Ascending aorta (tissue), 2 donors: Measurements from ENCODE around the gene VEZF1. TPM values are rescaled to one million over a fixed set of nuclear protein-coding genes. Genes with fewer than 3 reads are reported as not detected.

ENCODE experiments used
- DNase-seq, 2 donors: peaks; one replicate each; pipeline ENCODE4 v3.0.0-alpha.2; 2019; ENCODE audit warnings: low spot score in 2 of 2
- H3K27ac ChIP-seq, 2 donors: fragments of 200-600 bp; sonication (generic); one replicate each; pipeline ENCODE4 v1.5.1; 2016 to 2017; ENCODE audit warnings: mild to moderate bottlenecking in 1 of 2
- H3K27me3 ChIP-seq: fragments of 200-600 bp; sonication (generic); one replicate; pipeline ENCODE4 v1.5.1; 2017
- H3K36me3 ChIP-seq, 2 donors: fragments of 200-600 bp; sonication (generic); one replicate each; pipeline ENCODE4 v1.5.1; 2016
- H3K4me1 ChIP-seq, 2 donors: fragments of 200-600 bp; sonication (generic); one replicate each; pipeline ENCODE4 v1.5.1; 2016 to 2017; ENCODE audit warnings: mild to moderate bottlenecking in 1 of 2
- H3K4me3 ChIP-seq, 2 donors: fragments of 200-600 bp; sonication (generic); one replicate each; pipeline ENCODE4 v1.5.1; 2016 to 2017; ENCODE audit warnings: mild to moderate bottlenecking in 1 of 2
- H3K9me3 ChIP-seq, 2 donors: fragments of 200-600 bp; sonication (generic); one replicate each; pipeline ENCODE4 v1.5.1; 2016
- intact Hi-C: fragments of 100-400 bp; cut with DNase I; formaldehyde crosslinking; loops from one replicate; pipeline ENCODE4 v1.15.1; 2023
- total RNA-seq: library from RNA; depleted of rRNA; stranded (reverse); fragments of >200 nt; gene quantifications from one replicate; pipeline ENCODE4 v1.1.0, GENCODE V29; 2016
- TF ChIP-seq, protein P1 (sequence below), 3 experiments: fragments of 200-600 bp in 2 of 3; fragments of 450-650 bp in 1 of 3; sonication (generic) in 2 of 3; IDR thresholded peaks; one replicate each; pipeline ENCODE4 v1.5.1; 2016 to 2019; ENCODE audit warnings: antibody characterized with exemption in 3 of 3, mild to moderate bottlenecking in 1 of 3, moderate library complexity in 1 of 3

VEZF1 gene
- total RNA-seq, 1 donor from 2014 or later = 47.4 TPM

DNA sequence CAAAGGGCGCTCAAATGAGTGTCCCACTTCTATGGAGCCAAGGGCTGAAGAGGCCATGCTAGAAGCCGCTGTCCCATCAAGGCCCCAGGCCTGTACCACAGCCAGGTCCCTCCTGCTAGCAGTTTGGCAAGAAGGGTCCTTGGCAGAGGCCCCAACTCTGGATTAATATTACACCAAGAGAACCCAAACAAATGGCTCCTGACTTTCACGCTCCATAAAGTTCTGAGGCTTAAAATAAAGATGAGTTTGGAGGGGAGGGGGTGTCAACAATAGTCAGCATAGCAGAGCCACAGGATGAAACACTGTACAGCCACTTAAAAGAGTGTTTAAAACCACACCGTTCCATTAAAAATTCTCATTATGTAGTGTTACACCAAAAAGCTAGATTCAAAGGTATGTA, 63.4 kb downstream of the VEZF1 start:
- Histone ChIP-seq H3K27ac (no peak overlapping the region), H3K27me3 (no peaks in the 10 kb centered on the region), H3K9me3 (no peaks in the 10 kb centered on the region), H3K4me3 (no peak overlapping the region), H3K36me3 (no peaks in the 10 kb centered on the region), H3K4me1 (peaks cover 7 to 35% of the 10 kb centered on the region in 2 donors)
- TF ChIP-seq, protein P1, sequence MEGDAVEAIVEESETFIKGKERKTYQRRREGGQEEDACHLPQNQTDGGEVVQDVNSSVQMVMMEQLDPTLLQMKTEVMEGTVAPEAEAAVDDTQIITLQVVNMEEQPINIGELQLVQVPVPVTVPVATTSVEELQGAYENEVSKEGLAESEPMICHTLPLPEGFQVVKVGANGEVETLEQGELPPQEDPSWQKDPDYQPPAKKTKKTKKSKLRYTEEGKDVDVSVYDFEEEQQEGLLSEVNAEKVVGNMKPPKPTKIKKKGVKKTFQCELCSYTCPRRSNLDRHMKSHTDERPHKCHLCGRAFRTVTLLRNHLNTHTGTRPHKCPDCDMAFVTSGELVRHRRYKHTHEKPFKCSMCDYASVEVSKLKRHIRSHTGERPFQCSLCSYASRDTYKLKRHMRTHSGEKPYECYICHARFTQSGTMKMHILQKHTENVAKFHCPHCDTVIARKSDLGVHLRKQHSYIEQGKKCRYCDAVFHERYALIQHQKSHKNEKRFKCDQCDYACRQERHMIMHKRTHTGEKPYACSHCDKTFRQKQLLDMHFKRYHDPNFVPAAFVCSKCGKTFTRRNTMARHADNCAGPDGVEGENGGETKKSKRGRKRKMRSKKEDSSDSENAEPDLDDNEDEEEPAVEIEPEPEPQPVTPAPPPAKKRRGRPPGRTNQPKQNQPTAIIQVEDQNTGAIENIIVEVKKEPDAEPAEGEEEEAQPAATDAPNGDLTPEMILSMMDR (IDR thresholded peaks at IDR 0.05) = no peak
- no peak for DNase-seq
- intact Hi-C loops = no loop called here

Other genes with a start within 250 kb of the VEZF1 start
- not detected for gene CCDC182, start 243.0 kb downstream of the VEZF1 start, total RNA-seq
- 2.0 TPM for gene MRPS23, start 138.2 kb downstream of the VEZF1 start, total RNA-seq
- gene CUEDC1, start 32.8 kb downstream of the VEZF1 start, total RNA-seq = 76.1 TPM
- 89.4 TPM for gene SRSF1, start 19.0 kb upstream of the VEZF1 start, total RNA-seq
- gene DYNLL2, start 95.2 kb upstream of the VEZF1 start, total RNA-seq = 15.3 TPM
- not detected for gene OR4D1, start 160.1 kb upstream of the VEZF1 start, total RNA-seq
- not detected for gene OR4D2, start 178.7 kb upstream of the VEZF1 start, total RNA-seq
- not detected for gene EPX, start 204.5 kb upstream of the VEZF1 start, total RNA-seq
- 1.5 TPM for gene MKS1, start 231.0 kb upstream of the VEZF1 start, total RNA-seq